ENCODE measurements around the gene PKHD1.
"Not testable (repeated sequence)": the region's sequence is repeated elsewhere in the genome, so short reads cannot be mapped to it uniquely, and the experiment has no call there.

The PKHD1 gene

GRCh38 chr6:52012582-52012981 is 74.8 kb downstream of the PKHD1 start:
- H3K9me3 ChIP-seq (ENCODE audit: control insufficient read depth, insufficient read depth, low read length) = no peaks in the 10 kb centered on the region

GRCh38 chr6:52010806-52011205 is 76.6 kb downstream of the PKHD1 start:
- Histone ChIP-seq H3K9ac (ENCODE audit: low read depth, low read length) (no peak overlapping the region), H3K36me3 (ENCODE audit: insufficient read depth, low read length) (no peaks in the 10 kb centered on the region), H3K9me3 (ENCODE audit: control insufficient read depth, insufficient read depth, low read length) (no peaks in the 10 kb centered on the region), H3K4me1 (ENCODE audit: insufficient read depth, low read length) (no peaks in the 10 kb centered on the region)

More at GRCh38 chr6:52012582-52012981, 74.8 kb downstream of the PKHD1 start:
- H3K4me1 ChIP-seq (ENCODE audit: insufficient read depth, low read length) = no peaks in the 10 kb centered on the region
- no peaks in the 10 kb centered on the region for H3K36me3 ChIP-seq (ENCODE audit: insufficient read depth, low read length)
- H3K9ac ChIP-seq (ENCODE audit: low read depth, low read length) = no peak overlapping the region

GRCh38 chr6:52010145-52010544 is 77.3 kb downstream of the PKHD1 start:
- H3K36me3 ChIP-seq (ENCODE audit: insufficient read depth, low read length) = no peaks in the 10 kb centered on the region
- H3K9me3 ChIP-seq (ENCODE audit: control insufficient read depth, insufficient read depth, low read length) = no peaks in the 10 kb centered on the region
- H3K4me1 ChIP-seq (ENCODE audit: insufficient read depth, low read length) = no peaks in the 10 kb centered on the region
- H3K9ac ChIP-seq (ENCODE audit: low read depth, low read length) = no peak overlapping the region

GRCh38 chr6:52009466-52010140 is 77.8 kb downstream of the PKHD1 start:
- Histone ChIP-seq H3K9me3 (ENCODE audit: control insufficient read depth, insufficient read depth, low read length) (no peaks in the 10 kb centered on the region), H3K4me1 (ENCODE audit: insufficient read depth, low read length) (no peaks in the 10 kb centered on the region), H3K9ac (ENCODE audit: low read depth, low read length) (no peak overlapping the region), H3K36me3 (ENCODE audit: insufficient read depth, low read length) (no peaks in the 10 kb centered on the region)

GRCh38 chr6:52000064-52000463 is 87.3 kb downstream of the PKHD1 start:
- Histone ChIP-seq H3K4me1 (ENCODE audit: insufficient read depth, low read length) (no peaks in the 10 kb centered on the region), H3K9me3 (ENCODE audit: control insufficient read depth, insufficient read depth, low read length) (no peaks in the 10 kb centered on the region), H3K36me3 (ENCODE audit: insufficient read depth, low read length) (no peaks in the 10 kb centered on the region)

GRCh38 chr6:51996296-51996947 is 91.0 kb downstream of the PKHD1 start:
- Histone ChIP-seq H3K9me3 (ENCODE audit: control insufficient read depth, insufficient read depth, low read length) (no peaks in the 10 kb centered on the region), H3K4me1 (ENCODE audit: insufficient read depth, low read length) (no peaks in the 10 kb centered on the region), H3K9ac (ENCODE audit: low read depth, low read length) (no peak overlapping the region), H3K36me3 (ENCODE audit: insufficient read depth, low read length) (no peaks in the 10 kb centered on the region)

More at GRCh38 chr6:52000064-52000463, 87.3 kb downstream of the PKHD1 start:
- H3K9ac ChIP-seq (ENCODE audit: low read depth, low read length) = no peak overlapping the region

- Histone ChIP-seq H3K9me3 (ENCODE audit: control insufficient read depth, insufficient read depth, low read length) (no peaks in the 10 kb centered on the region), H3K9ac (ENCODE audit: low read depth, low read length) (no peak overlapping the region), H3K36me3 (ENCODE audit: insufficient read depth, low read length) (no peaks in the 10 kb centered on the region), H3K4me1 (ENCODE audit: insufficient read depth, low read length) (no peaks in the 10 kb centered on the region)
These were observed 92.1 kb downstream of the PKHD1 start for GRCh38 chr6:51995214-51995755.

- Histone ChIP-seq H3K9ac (ENCODE audit: low read depth, low read length) (no peak overlapping the region), H3K9me3 (ENCODE audit: control insufficient read depth, insufficient read depth, low read length) (no peaks in the 10 kb centered on the region), H3K4me1 (ENCODE audit: insufficient read depth, low read length) (no peaks in the 10 kb centered on the region), H3K36me3 (ENCODE audit: insufficient read depth, low read length) (no peaks in the 10 kb centered on the region)
These were observed 94.5 kb downstream of the PKHD1 start for GRCh38 chr6:51992876-51993275.

GRCh38 chr6:51989789-51990188 is 97.6 kb downstream of the PKHD1 start:
- Histone ChIP-seq H3K4me1 (ENCODE audit: insufficient read depth, low read length) (no peaks in the 10 kb centered on the region), H3K9me3 (ENCODE audit: control insufficient read depth, insufficient read depth, low read length) (no peaks in the 10 kb centered on the region), H3K36me3 (ENCODE audit: insufficient read depth, low read length) (no peaks in the 10 kb centered on the region), H3K9ac (ENCODE audit: low read depth, low read length) (no peak overlapping the region)

GRCh38 chr6:51986864-51987263 is 100.5 kb downstream of the PKHD1 start:
- Histone ChIP-seq H3K4me1 (ENCODE audit: insufficient read depth, low read length) (peaks cover 18% of the 10 kb centered on the region), H3K9me3 (ENCODE audit: control insufficient read depth, insufficient read depth, low read length) (no peaks in the 10 kb centered on the region), H3K36me3 (ENCODE audit: insufficient read depth, low read length) (no peaks in the 10 kb centered on the region), H3K9ac (ENCODE audit: low read depth, low read length) (no peak overlapping the region)

- peaks cover 18% of the 10 kb centered on the region for H3K4me1 ChIP-seq (ENCODE audit: insufficient read depth, low read length)
- no peaks in the 10 kb centered on the region for H3K9me3 ChIP-seq (ENCODE audit: control insufficient read depth, insufficient read depth, low read length)
- H3K36me3 ChIP-seq (ENCODE audit: insufficient read depth, low read length) = no peaks in the 10 kb centered on the region
- no peak overlapping the region for H3K9ac ChIP-seq (ENCODE audit: low read depth, low read length)
These were observed 103.8 kb downstream of the PKHD1 start for GRCh38 chr6:51983564-51983963.

GRCh38 chr6:51982695-51983094 is 104.7 kb downstream of the PKHD1 start:
- peaks cover 18% of the 10 kb centered on the region for H3K4me1 ChIP-seq (ENCODE audit: insufficient read depth, low read length)
- H3K9me3 ChIP-seq (ENCODE audit: control insufficient read depth, insufficient read depth, low read length); H3K36me3 ChIP-seq (ENCODE audit: insufficient read depth, low read length); H3K9ac ChIP-seq (ENCODE audit: low read depth, low read length): not testable (repeated sequence)

GRCh38 chr6:51976374-51976773 is 111.0 kb downstream of the PKHD1 start:
- Histone ChIP-seq H3K9ac (ENCODE audit: low read depth, low read length) (no peak overlapping the region), H3K9me3 (ENCODE audit: control insufficient read depth, insufficient read depth, low read length) (no peaks in the 10 kb centered on the region), H3K36me3 (ENCODE audit: insufficient read depth, low read length) (no peaks in the 10 kb centered on the region)

GRCh38 chr6:51972659-51973058 is 114.8 kb downstream of the PKHD1 start:
- Histone ChIP-seq H3K36me3 (ENCODE audit: insufficient read depth, low read length) (no peaks in the 10 kb centered on the region), H3K9ac (ENCODE audit: low read depth, low read length) (no peak overlapping the region), H3K9me3 (ENCODE audit: control insufficient read depth, insufficient read depth, low read length) (no peaks in the 10 kb centered on the region), H3K4me1 (ENCODE audit: insufficient read depth, low read length) (no peaks in the 10 kb centered on the region)

More at GRCh38 chr6:51976374-51976773, 111.0 kb downstream of the PKHD1 start:
- H3K4me1 ChIP-seq (ENCODE audit: insufficient read depth, low read length) = no peaks in the 10 kb centered on the region

GRCh38 chr6:51968265-51968664 is 119.1 kb downstream of the PKHD1 start:
- H3K36me3 ChIP-seq (ENCODE audit: insufficient read depth, low read length) = no peaks in the 10 kb centered on the region
- no peak overlapping the region for H3K9ac ChIP-seq (ENCODE audit: low read depth, low read length)
- H3K4me1 ChIP-seq (ENCODE audit: insufficient read depth, low read length) = no peaks in the 10 kb centered on the region
- H3K9me3 ChIP-seq (ENCODE audit: control insufficient read depth, insufficient read depth, low read length) = no peaks in the 10 kb centered on the region
